NCI-H2227 treated with DMSO at 0.1 percent for 48 hours (cell line): Measurements from ENCODE around the gene UGT1A10.

Source experiments
- DNase-seq: peaks from one replicate; lab custom pipeline; 2025; lab: John Stamatoyannopoulos, UW

UGT1A10 gene

DNA sequence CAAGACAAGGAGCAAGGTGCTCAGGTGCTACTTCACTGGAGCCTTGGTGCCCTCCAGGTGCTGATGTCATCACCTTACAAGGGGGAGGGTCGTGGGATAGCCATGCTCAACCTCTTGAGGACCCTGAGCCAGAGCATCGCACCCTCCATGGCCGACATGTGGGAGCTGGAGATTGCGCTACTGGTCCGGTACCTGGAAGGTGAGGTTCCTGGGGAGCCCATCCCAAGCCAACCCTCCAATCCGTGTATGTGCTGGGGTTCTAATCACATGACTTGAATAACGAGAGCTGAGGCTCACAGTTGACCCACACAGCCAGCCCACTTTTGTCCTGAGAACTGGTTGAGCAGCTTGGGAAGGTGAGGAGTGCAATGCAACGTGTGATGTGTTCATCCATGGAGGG lies 167.7 kb downstream of the UGT1A10 start:
- no peak for DNase-seq

DNA sequence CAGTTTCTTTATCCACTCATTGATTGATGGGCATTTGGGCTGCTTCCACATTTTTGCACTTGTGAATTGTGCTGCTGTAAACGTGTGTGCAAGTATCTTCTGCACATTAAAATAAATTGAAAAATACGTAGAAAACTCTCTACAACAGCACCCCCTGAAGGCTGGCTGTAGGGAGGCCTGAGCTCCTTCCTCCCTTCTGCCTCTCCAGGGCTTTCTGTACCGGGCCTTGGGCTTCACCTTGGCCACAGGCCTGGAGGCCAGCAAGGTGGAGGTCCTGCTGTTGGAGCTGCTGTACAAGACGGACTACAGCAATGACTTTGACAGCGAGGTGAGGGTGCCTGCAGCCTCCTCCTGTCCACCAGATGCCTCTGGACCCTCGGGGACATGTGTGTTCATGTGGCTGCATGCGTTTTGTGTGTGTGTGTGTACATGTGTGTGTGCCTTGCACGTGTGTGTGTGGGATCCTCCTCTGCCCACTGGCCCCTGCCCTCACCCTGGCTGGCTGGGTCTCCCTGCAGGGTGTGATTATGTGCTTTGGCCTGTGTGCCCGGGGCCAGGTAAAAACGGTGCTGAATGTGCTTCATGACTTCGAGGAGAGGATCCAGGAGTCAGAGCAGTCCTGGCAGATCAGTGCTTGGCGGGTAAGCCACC lies 171.1 kb downstream of the UGT1A10 start:
- DNase-seq = no peak

DNA sequence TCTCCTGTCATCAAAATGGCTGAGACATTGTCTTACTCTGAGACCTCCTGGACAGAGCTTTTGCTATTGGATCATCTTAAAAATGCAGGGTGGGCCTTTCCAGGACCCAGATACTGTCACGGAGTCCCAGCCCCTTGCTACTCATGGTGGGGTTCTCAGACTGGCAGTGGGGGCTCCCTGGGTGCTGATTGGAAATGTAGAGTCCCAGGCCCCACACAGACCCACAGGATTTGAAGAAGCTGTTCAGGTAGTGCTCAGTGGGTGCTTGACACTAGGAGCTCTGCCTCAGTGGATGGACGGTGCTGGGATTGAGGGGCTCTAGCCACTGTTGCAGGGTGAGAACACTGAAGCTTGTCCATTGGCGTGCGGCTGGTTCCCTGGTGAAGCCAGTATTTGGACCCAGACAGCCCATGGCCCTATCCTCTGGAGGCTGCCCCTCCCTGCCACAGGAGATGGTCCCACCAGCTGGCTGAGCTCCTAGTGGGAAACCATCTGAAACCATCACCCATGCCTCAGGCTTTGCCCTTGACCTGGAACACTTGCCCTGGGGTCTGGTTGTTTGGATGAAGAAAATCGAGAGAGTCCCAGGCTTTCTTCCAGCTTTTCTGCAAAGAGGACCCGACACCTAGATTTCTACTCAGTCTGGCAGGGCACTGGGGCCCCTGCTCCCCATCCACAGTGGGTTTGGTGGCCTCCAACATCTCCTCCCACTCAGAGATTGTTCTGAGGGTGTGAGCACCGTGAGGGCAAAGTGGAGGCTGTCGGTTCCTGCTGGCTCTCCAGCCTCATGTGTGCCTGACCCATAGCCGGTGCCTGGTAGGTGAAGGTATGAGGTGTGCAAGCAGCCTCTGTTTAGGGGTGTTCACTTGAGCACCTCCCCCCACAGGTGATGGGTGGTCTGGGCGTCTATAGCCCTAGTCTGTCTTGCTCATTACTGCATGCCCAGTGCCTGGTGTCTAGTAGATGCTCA lies 172.0 kb downstream of the UGT1A10 start:
- no peak for DNase-seq

- DNase-seq = no peak
Observed at GRCh38 chr2:233810385-233810784, 174.1 kb downstream of the UGT1A10 start.

DNA sequence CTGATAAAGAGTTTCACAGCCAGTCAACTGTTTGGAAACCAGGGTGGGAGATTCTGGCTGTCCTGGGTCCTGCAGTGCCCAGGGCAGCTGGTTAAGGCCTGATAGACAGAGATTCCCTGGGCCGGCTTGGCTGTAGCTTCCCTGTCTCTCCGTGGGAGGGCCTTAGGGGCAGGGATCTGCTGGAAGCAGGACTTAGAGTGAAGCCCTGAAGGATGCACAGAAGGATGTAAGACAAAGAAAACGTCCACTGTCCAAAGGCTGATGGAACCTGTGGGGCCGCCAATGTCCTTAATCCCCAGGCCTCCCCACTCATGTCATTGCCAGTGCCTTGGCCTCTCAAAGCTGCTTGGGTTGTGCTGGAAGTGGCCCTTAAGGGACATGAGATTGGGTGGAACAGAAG lies 174.8 kb downstream of the UGT1A10 start:
- no peak for DNase-seq

- DNase-seq = no peak
Observed at GRCh38 chr2:233811732-233812131, 175.5 kb downstream of the UGT1A10 start.

GRCh38 chr2:233813236-233814055 lies 177.2 kb downstream of the UGT1A10 start:
- no peak for DNase-seq

DNA sequence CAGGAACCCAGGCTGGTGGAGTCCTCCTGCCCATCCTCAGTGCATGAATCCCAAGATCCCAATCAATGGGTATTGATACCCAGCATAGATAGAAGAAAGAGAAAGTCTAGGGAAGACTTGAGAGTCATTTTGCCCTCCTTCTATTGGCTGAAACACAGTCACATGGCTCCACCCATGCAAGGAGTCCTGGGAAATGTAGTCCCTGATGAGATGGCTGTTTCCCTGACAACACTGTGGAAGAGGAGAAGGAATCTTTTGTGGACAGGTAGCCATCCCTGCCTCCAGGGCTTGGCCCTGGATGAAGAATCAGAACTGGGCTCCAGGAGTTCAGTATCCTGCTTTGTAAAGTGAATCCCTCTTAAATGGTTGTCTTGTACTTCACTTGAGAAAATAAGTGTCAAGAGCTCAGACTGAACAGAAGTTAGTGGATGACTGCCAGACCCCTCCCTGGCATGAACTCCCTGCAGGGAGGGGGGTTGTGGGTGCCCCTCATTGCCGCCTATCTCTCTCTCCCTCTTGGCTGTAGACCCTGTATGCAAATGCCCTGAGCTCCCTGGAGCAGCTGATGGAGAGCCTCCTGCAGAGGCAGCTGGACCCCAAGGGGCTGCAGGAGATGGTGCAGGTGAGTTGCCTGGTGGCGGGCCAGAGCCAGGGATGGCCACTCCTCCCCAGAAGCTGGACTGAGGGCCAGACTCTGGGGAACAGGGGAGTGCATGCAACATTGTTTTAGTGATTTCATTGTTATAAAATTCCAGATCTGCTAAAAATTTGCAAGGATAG lies 178.0 kb downstream of the UGT1A10 start:
- DNase-seq = no peak

- DNase-seq = no peak
Observed at GRCh38 chr2:233815861-233816260, 179.6 kb downstream of the UGT1A10 start.

DNA sequence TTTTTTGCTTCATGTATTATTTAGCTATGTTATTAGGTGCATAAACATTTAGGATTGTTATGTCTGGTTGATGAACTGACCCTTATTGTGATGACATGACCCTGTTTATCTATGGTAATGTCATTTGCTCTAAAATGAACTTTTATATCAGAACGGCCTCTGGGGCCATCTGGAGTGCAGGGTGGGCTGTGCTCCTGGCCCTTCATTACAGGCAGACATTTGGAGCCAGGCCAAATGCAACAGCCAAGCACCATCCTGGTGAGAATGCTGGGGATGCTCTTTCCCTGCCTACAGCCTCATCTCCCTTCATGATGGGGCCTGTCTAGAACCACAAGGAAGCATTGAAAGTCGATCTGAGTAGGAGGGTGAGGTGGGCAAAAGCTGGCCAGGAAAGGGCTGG lies 180.1 kb downstream of the UGT1A10 start:
- DNase-seq = no peak

DNA sequence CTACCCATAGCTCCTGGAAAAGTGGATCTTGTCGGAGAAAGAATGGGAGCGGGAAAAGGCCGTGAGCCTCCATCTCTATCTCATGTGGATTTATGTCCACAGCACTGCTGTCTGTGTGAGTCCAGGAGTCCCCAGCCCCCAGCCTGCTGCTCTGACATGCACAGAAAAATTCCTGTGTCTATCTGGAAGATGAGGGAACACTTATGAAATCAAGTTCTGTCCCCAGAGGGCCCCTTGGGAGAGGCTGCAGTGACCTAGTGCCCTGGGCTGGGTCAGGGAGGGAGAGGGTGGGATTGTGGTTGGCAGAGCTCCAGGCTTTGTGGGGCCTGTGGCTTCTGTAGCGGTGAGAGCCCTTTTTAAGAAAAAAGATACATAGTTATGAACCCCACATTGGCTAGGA lies 180.5 kb downstream of the UGT1A10 start:
- DNase-seq = no peak

DNA sequence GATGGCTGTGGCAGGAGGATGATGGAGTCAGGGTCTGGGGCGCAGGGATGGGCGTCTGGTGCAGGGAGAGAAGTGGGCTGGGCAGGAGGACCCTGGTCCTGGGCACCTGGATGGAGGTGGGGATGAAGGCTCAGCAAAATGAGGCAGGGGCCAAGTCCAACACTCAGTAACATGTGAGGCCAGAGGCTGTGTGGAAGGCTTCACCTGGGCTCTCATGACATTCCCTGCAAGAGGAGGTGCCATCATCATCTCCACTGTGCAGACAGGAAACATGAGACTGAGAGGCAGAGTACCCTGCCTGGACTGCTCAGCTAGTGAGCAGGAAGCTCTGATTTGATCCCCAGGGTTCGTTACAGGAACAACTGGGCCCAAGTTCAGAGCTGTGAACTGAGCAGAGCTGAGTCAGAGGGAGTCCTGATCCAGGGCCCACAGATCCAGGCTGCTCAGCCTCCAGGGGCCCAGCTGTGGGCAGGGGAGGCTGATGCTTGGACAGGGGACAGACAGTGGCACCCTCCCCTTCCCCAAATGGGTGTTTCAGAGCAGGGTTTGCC lies 181.2 kb downstream of the UGT1A10 start:
- no peak for DNase-seq

DNA sequence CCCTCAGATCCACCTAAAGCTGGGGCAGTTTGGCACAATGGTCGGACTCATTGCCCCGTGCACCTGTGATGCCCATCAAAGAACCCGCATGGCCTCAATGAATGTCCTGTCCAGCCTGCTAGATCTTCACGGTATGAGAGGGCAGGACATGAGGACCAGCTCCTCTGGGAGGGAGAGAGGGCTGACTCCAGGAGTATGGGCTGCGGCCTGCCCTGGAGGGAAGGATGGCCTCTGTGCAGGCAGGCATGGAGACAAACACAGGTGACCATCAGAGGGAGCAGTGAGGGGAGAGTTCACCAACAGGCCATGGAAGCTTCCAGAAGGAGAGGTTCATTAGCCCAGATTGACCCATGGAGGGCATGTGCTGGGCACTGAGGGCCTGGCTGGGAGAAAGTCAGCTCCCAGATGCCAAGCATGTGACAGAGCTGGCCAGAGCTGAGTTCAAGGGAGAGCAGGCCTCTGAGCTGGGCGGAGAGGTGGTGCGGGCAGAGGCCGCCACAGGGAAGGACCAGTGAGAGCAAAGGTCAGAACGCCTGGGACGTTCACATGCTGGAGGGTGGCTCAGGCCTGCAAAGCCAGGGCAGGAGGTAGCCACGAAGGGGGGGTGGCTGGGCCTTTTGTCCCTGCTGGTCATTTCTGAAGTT lies 181.9 kb downstream of the UGT1A10 start:
- DNase-seq = no peak

GRCh38 chr2:233818639-233819621 lies 182.7 kb downstream of the UGT1A10 start:
- no peak for DNase-seq

DNA sequence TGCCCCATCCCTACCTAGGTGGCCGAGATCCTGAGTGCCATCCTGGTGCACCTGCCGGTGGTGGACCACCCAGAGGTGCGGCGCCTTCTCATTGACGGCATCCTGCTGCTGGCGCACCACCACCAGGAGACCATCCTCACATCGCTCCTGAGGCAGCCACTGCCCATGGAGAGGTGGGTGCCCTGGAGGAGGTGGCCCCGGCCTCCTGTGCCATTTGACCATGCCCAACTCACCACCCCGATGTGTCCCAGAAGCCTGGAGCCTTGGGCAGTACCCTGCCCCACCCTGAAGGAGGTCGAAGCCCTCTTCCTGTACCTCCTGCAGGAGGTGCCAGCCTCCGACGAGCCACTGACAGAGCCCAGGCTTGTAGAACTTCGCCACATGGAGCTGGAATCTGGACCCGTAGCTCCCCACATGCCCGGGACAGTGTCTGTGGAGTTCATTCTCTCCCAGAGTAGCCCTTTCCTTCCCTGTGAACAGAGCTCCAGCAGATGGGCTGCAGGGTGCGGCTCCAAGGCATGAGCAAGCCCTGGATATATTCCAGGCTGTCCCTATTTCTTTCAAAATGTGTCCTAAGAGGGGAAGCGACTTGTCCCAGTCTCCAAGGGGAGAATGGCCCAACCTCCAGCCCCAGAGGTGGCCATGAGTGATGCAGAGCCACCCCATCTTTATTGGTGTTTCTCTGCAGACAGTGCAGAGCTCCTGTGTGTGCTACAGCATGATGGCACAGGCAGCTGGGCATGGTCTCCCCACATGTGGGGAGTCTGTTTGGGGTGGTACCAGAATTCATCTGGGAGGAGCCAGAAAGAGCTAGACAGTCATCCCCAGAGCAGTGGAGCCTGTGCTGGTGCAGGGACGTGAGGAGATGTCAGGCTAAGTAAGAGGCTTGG lies 183.9 kb downstream of the UGT1A10 start:
- no peak for DNase-seq

DNA sequence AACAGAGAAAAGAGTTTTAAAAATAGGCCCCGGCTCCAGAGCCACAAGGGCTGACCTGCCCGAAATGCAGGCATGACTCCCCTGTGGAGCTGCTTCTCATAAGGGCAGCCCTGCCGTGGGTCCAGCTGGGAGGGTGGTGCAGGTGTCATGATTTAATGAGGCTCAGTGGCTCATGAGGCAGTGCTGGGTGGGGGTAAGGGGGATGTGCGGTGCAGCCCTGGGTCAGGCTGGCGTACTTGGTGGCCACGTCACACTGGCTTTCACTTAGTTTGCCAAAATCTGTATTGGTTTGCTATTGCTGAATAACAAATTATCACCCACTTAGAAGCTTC lies 184.5 kb downstream of the UGT1A10 start:
- DNase-seq = no peak

DNA sequence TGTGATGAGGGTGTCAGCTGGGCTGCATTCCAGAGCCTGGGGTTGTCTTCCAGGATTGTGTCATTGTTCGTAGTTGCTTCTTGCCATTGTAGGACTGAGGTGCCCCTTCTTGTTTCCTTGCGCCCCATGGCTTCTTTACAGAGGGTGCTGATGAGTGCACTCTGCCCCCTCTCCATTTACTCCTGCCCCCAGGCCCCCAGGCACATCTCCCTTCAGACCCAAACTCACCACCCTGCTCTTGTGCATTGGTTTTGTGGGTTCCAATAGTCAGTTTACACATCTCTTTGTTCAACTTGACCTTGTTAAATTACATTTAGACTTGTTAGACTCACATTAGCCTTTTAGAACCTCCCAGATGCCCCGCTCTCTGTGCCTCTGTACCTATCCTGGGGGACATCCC lies 184.9 kb downstream of the UGT1A10 start:
- DNase-seq = no peak

GRCh38 chr2:233821709-233822100 lies 185.5 kb downstream of the UGT1A10 start:
- no peak for DNase-seq
